WTC11 (cell line): ENCODE measurements around the gene USP37. TPM values are rescaled to one million over a fixed set of nuclear protein-coding genes. Genes with fewer than 3 reads are reported as not detected.

Experiments used
- ATAC-seq: fragments of 200-7000 bp; cut with Tn5 transposase; 2 replicates; pipeline ENCODE4 v1.10.0; 2021; ENCODE audit warnings: mild to moderate bottlenecking, moderate library complexity
- CTCF ChIA-PET: fragments of 300-600 bp; sonication (Branson Sonifier 250); formaldehyde crosslinking; loops from one replicate; lab custom pipeline; 2021; ENCODE audit warnings: antibody characterized with exemption; lab: Charles Lee
- POLR2A ChIA-PET: fragments of 350-600 bp; sonication (Branson Sonifier 250); formaldehyde crosslinking; loops from one replicate; lab custom pipeline; 2021; ENCODE audit warnings: antibody characterized with exemption; lab: Charles Lee
- DNase-seq: peaks from one replicate; pipeline ENCODE4 v3.0.0; 2021; ENCODE audit warnings: low spot score
- H3K27ac Mint-ChIP-seq: 2 replicates; pipeline ENCODE4 v1.8.0; 2021; ENCODE audit warnings: mixed read lengths
- H3K27me3 Mint-ChIP-seq: 2 replicates; pipeline ENCODE4 v1.8.0; 2021; ENCODE audit warnings: low read depth, mild to moderate bottlenecking, moderate library complexity, mixed read lengths
- H3K36me3 Mint-ChIP-seq: 2 replicates; pipeline ENCODE4 v1.8.0; 2021; ENCODE audit warnings: mixed read lengths
- H3K4me1 Mint-ChIP-seq: 2 replicates; pipeline ENCODE4 v1.8.0; 2022; ENCODE audit warnings: mixed read lengths
- H3K4me3 Mint-ChIP-seq: 2 replicates; pipeline ENCODE4 v1.8.0; 2021; ENCODE audit warnings: mild to moderate bottlenecking, moderate library complexity, mixed read lengths
- H3K9me3 Mint-ChIP-seq: 2 replicates; pipeline ENCODE4 v1.8.0; 2021; ENCODE audit warnings: mixed read lengths
- ATF3 ChIP-seq: sonication (generic); formaldehyde crosslinking; conservative IDR thresholded peaks from 2 replicates; pipeline ENCODE4 v1.8.1; 2022; ENCODE audit warnings: mild to moderate bottlenecking, missing genetic modification reagents
- E2F1 ChIP-seq: sonication (generic); formaldehyde crosslinking; IDR thresholded peaks from 2 replicates; pipeline ENCODE4 v1.8.0; 2022; ENCODE audit warnings: mild to moderate bottlenecking, missing genetic modification reagents
- ETV6 ChIP-seq: sonication (generic); formaldehyde crosslinking; IDR thresholded peaks from 2 replicates; pipeline ENCODE4 v1.8.1; 2022; ENCODE audit warnings: mild to moderate bottlenecking, missing genetic modification reagents
- FOXJ3 ChIP-seq: sonication (generic); formaldehyde crosslinking; IDR thresholded peaks from 2 replicates; pipeline ENCODE4 v1.9.0; 2021; ENCODE audit warnings: missing genetic modification reagents, mild to moderate bottlenecking, borderline replicate concordance
- HMGA2 ChIP-seq: fragments of 250-450 bp; sonication (Bioruptor Pico); IDR thresholded peaks from 2 replicates; pipeline ENCODE4 v1.4.0; 2021; ENCODE audit warnings: mild to moderate bottlenecking, moderate library complexity
- MYBL2 ChIP-seq: sonication (generic); formaldehyde crosslinking; IDR thresholded peaks from 2 replicates; pipeline ENCODE4 v1.8.1; 2023; ENCODE audit warnings: mild to moderate bottlenecking, moderate library complexity, missing genetic modification reagents
- NR3C1 ChIP-seq: sonication (generic); formaldehyde crosslinking; conservative IDR thresholded peaks from 2 replicates; pipeline ENCODE4 v1.8.1; 2023; ENCODE audit warnings: low read depth, mild to moderate bottlenecking, missing genetic modification reagents
- RELA ChIP-seq: sonication (generic); formaldehyde crosslinking; IDR thresholded peaks from 2 replicates; pipeline ENCODE4 v1.8.1; 2022; ENCODE audit warnings: missing genetic modification reagents, mild to moderate bottlenecking, borderline replicate concordance
- SMAD3 ChIP-seq: sonication (generic); formaldehyde crosslinking; IDR thresholded peaks from 2 replicates; pipeline ENCODE4 v1.8.0; 2022; ENCODE audit warnings: missing genetic modification reagents, mild to moderate bottlenecking, borderline replicate concordance
- SMAD4 ChIP-seq: sonication (generic); formaldehyde crosslinking; IDR thresholded peaks from 2 replicates; pipeline ENCODE4 v1.8.0; 2022; ENCODE audit warnings: mild to moderate bottlenecking, missing genetic modification reagents
- STAT6 ChIP-seq: sonication (generic); formaldehyde crosslinking; conservative IDR thresholded peaks from 2 replicates; pipeline ENCODE4 v1.8.1; 2023; ENCODE audit warnings: mild to moderate bottlenecking, low read depth, missing genetic modification reagents, moderate library complexity
- TEAD1 ChIP-seq: sonication (generic); formaldehyde crosslinking; IDR thresholded peaks from 2 replicates; pipeline ENCODE4 v1.8.0; 2022; ENCODE audit warnings: mild to moderate bottlenecking, missing genetic modification reagents
- TEAD4 ChIP-seq: sonication (generic); formaldehyde crosslinking; IDR thresholded peaks from 2 replicates; pipeline ENCODE4 v1.8.0; 2022; ENCODE audit warnings: mild to moderate bottlenecking, missing genetic modification reagents
- ZNF263 ChIP-seq: sonication (generic); formaldehyde crosslinking; IDR thresholded peaks from 2 replicates; pipeline ENCODE4 v1.8.1; 2022; ENCODE audit warnings: low read depth, mild to moderate bottlenecking, moderate library complexity, missing genetic modification reagents
- ZNF423 ChIP-seq: fragments of 250-450 bp; sonication (Bioruptor Pico); IDR thresholded peaks from 2 replicates; pipeline ENCODE4 v2.1.2; 2022; ENCODE audit warnings: mild to moderate bottlenecking, moderate library complexity
- ZNF425 ChIP-seq: fragments of 250-450 bp; sonication (Bioruptor Pico); conservative IDR thresholded peaks from 2 replicates; pipeline ENCODE4 v1.9.0; 2021; ENCODE audit warnings: mild to moderate bottlenecking
- total RNA-seq: library from RNA; stranded (reverse); gene quantifications from 3 replicates; pipeline ENCODE4 v1.2.3, GENCODE V29; 2021
- TF ChIP-seq, protein P1 (sequence below): sonication (generic); formaldehyde crosslinking; IDR thresholded peaks from 2 replicates; pipeline ENCODE4 v1.8.0; 2022; ENCODE audit warnings: mild to moderate bottlenecking, missing genetic modification reagents
- TF ChIP-seq, protein P2 (sequence below): sonication (generic); formaldehyde crosslinking; IDR thresholded peaks from 2 replicates; pipeline ENCODE4 v1.8.0; 2022; ENCODE audit warnings: missing genetic modification reagents
- TF ChIP-seq, protein P3 (sequence below): fragments of 250-450 bp; sonication (Bioruptor Pico); IDR thresholded peaks from 2 replicates; pipeline ENCODE4 v1.9.0; 2021; ENCODE audit warnings: mild to moderate bottlenecking

Gene USP37
- total RNA-seq, 1 experiment from 2014 or later, result 21.6 TPM

DNA sequence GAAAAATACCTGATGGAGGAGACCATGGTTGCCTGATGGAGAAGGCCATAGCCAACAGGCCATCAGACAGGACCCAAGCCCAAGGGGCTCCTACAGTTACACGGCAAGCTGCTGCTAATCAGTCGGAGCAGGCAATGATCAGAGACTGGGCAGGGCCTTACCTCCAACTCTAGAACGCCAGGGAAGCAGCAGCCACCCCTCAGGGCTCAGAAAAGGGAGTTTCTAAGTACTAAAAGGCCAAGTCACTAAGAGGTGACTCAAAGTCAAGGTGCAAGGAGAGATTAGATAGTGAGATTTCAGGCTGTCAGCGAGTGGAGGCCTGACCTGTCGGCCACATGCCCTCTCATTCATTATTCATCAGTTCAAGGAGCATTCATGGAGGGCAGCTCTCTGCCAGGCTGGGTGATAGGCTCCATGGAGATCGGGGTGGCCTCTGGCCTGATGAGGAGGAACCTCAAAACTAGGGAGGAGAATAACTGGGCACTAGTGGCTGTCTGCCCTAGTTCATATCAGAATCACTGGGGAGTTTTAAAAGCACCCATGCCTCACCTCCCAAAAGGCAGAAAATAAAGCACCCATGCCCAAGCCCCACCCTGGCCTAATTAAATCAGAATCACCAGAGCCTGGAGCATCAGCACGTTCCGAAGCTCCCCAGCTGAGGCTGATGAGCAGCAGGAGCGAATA lies 145.6 kb downstream of the USP37 start:
- POLR2A ChIA-PET, result no interaction called here
- no peak overlapping the region for H3K27ac Mint-ChIP-seq
- no peak for ATAC-seq

GRCh38 chr2:218421027-218421426 lies 147.1 kb downstream of the USP37 start:
- CTCF ChIA-PET, result interaction anchor here (0.7 to 1.2 kb wide), 3 partner anchors 26 to 575 kb away, joined by 3 to 4 read pairs (median 3); no protein-coding TSS in a partner anchor
- TF ChIP-seq ZNF425 (CRISPR knock-in tag), result no peak
- TF ChIP-seq E2F1 (CRISPR knock-in tag), result no peak
- TF ChIP-seq, protein P1, sequence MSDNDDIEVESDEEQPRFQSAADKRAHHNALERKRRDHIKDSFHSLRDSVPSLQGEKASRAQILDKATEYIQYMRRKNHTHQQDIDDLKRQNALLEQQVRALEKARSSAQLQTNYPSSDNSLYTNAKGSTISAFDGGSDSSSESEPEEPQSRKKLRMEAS (CRISPR knock-in tag), result no peak
- no peak for TF ChIP-seq TEAD1 (CRISPR knock-in tag)
- TF ChIP-seq ETV6 (CRISPR knock-in tag), result no peak
- TF ChIP-seq ATF3 (CRISPR knock-in tag), result no peak
- TF ChIP-seq SMAD3 (CRISPR knock-in tag), result no peak
- no peak for TF ChIP-seq MYBL2
- no peak for TF ChIP-seq FOXJ3
- TF ChIP-seq NR3C1 (CRISPR knock-in tag), result no peak
- TF ChIP-seq ZNF423, result no peak
- no peak for TF ChIP-seq HMGA2 (CRISPR knock-in tag)
- TF ChIP-seq ZNF263 (CRISPR knock-in tag), result no peak
- TF ChIP-seq, all 79 proteins: peak for 0
- no peaks in the 10 kb centered on the region; the same call in 1 of the 2 replicates for H3K27me3 Mint-ChIP-seq
- H3K36me3 Mint-ChIP-seq, result no peaks in the 10 kb centered on the region
- ATAC-seq (no peak), DNase-seq (no peak)
- H3K4me3 Mint-ChIP-seq, result no peak overlapping the region
- H3K9me3 Mint-ChIP-seq, result no peaks in the 10 kb centered on the region
- peaks cover 6% of the 10 kb centered on the region for H3K4me1 Mint-ChIP-seq
- POLR2A ChIA-PET, result no interaction called here
- no peak overlapping the region for H3K27ac Mint-ChIP-seq

More for the DNA sequence above, 145.6 kb downstream of the USP37 start:
- DNase-seq, result no peak
- Mint-ChIP-seq H3K27me3 (no peaks in the 10 kb centered on the region), H3K9me3 (no peaks in the 10 kb centered on the region), H3K4me3 (no peak overlapping the region), H3K4me1 (peaks cover 6% of the 10 kb centered on the region)
- no peak for TF ChIP-seq ETV6 (CRISPR knock-in tag)
- no peak for TF ChIP-seq SMAD4 (CRISPR knock-in tag)
- TF ChIP-seq STAT6, result no peak
- TF ChIP-seq HMGA2 (CRISPR knock-in tag), result no peak
- TF ChIP-seq, protein P2, sequence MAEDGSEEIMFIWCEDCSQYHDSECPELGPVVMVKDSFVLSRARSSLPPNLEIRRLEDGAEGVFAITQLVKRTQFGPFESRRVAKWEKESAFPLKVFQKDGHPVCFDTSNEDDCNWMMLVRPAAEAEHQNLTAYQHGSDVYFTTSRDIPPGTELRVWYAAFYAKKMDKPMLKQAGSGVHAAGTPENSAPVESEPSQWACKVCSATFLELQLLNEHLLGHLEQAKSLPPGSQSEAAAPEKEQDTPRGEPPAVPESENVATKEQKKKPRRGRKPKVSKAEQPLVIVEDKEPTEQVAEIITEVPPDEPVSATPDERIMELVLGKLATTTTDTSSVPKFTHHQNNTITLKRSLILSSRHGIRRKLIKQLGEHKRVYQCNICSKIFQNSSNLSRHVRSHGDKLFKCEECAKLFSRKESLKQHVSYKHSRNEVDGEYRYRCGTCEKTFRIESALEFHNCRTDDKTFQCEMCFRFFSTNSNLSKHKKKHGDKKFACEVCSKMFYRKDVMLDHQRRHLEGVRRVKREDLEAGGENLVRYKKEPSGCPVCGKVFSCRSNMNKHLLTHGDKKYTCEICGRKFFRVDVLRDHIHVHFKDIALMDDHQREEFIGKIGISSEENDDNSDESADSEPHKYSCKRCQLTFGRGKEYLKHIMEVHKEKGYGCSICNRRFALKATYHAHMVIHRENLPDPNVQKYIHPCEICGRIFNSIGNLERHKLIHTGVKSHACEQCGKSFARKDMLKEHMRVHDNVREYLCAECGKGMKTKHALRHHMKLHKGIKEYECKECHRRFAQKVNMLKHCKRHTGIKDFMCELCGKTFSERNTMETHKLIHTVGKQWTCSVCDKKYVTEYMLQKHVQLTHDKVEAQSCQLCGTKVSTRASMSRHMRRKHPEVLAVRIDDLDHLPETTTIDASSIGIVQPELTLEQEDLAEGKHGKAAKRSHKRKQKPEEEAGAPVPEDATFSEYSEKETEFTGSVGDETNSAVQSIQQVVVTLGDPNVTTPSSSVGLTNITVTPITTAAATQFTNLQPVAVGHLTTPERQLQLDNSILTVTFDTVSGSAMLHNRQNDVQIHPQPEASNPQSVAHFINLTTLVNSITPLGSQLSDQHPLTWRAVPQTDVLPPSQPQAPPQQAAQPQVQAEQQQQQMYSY, result no peak
- no peak for TF ChIP-seq TEAD4 (CRISPR knock-in tag)
- no peak for TF ChIP-seq RELA
- TF ChIP-seq, protein P3, sequence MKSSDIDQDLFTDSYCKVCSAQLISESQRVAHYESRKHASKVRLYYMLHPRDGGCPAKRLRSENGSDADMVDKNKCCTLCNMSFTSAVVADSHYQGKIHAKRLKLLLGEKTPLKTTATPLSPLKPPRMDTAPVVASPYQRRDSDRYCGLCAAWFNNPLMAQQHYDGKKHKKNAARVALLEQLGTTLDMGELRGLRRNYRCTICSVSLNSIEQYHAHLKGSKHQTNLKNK (CRISPR knock-in tag), result no peak
- TF ChIP-seq, all 79 proteins: peak for 0
- no peaks in the 10 kb centered on the region for H3K36me3 Mint-ChIP-seq
- CTCF ChIA-PET, result no interaction called here
